Endothelial cell of umbilical vein (primary cell): ENCODE measurements around the gene HBM. TPM values are rescaled to one million over a fixed set of nuclear protein-coding genes. Genes with fewer than 3 reads are reported as not detected.

Source experiments
- BruUV-seq: library from RNA; stranded (reverse); fragments of 400-500 nt; replicated peaks from 2 replicates; lab custom pipeline; 2021; lab: Mats Ljungman, UMichigan
- CTCF ChIA-PET: fragments of 300-600, 350-600 bp; sonication (Branson Sonifier 250); formaldehyde crosslinking; loops from one replicate; lab custom pipeline; 2021; ENCODE audit warnings: antibody characterized with exemption, inconsistent platforms; lab: Charles Lee
- POLR2A ChIA-PET: fragments of 300-600, 350-600 bp; sonication (Branson Sonifier 250); formaldehyde crosslinking; loops from one replicate; lab custom pipeline; 2021; ENCODE audit warnings: antibody characterized with exemption, inconsistent platforms; lab: Charles Lee
- DNase-seq: peaks from one replicate; pipeline ENCODE4 v3.0.0-alpha.2; 2011; ENCODE audit warnings: low read depth, low spot score
- FAIRE-seq: peaks from 2 replicates; lab custom pipeline; 2011; peaks lifted over from hg19 to GRCh38; lab: Jason Lieb, UNC
- H2AFZ ChIP-seq: 2 replicates; pipeline ENCODE4 v1.6.0; 2012; ENCODE audit warnings: low read depth, low read length, control low read depth, inconsistent platforms
- H3K27ac ChIP-seq: 2 replicates; pipeline ENCODE4 v1.5.1; 2011; ENCODE audit warnings: low read depth, mild to moderate bottlenecking, control low read depth, low read length, moderate library complexity; ENCODE audit not compliant: insufficient read depth
- H3K27me3 ChIP-seq, 2 experiments: 2 replicates each; pipeline versions ENCODE4 v1.6.0 to v1.6.1; 2011; ENCODE audit warnings: low read length in 2 of 2, mixed read lengths in 1 of 2; ENCODE audit not compliant: control insufficient read depth in 2 of 2, insufficient read depth in 2 of 2
- H3K36me3 ChIP-seq, 2 experiments: 2 replicates in 1 of 2; 3 replicates in 1 of 2; pipeline ENCODE4 v1.5.1; 2011; ENCODE audit warnings: low read length in 2 of 2, mild to moderate bottlenecking in 1 of 2, moderate library complexity in 1 of 2; ENCODE audit not compliant: control insufficient read depth in 2 of 2, insufficient read depth in 2 of 2; ENCODE audit errors: extremely low read depth in 1 of 2
- H3K4me1 ChIP-seq: 3 replicates; pipeline ENCODE4 v1.5.1; 2011; ENCODE audit warnings: mild to moderate bottlenecking, low read length; ENCODE audit not compliant: control insufficient read depth, insufficient read depth; ENCODE audit errors: extremely low read depth
- H3K4me2 ChIP-seq: 2 replicates; pipeline ENCODE4 v1.6.1; 2011; ENCODE audit warnings: low read length, control low read depth, mixed read lengths; ENCODE audit not compliant: insufficient read depth
- H3K4me3 ChIP-seq, 3 experiments: fragments of 200-600 bp in 1 of 3; sonication (generic), shearing (Covaris generic) in 1 of 3; replicated peaks in 1 of 3; 2 replicates each; pipeline ENCODE4 v1.5.1; 2011 to 2016; ENCODE audit warnings: control low read depth in 3 of 3, low read length in 3 of 3, mild to moderate bottlenecking in 2 of 3, inconsistent platforms in 1 of 3, low read depth in 1 of 3, moderate library complexity in 1 of 3; ENCODE audit not compliant: insufficient read depth in 1 of 3
- H3K79me2 ChIP-seq: 2 replicates; pipeline ENCODE4 v1.6.0; 2012; ENCODE audit warnings: low read length, inconsistent platforms; ENCODE audit not compliant: control insufficient read depth, insufficient read depth
- H3K9ac ChIP-seq: replicated peaks from 2 replicates; pipeline ENCODE3; 2011; ENCODE audit warnings: low read length, control low read depth; ENCODE audit not compliant: insufficient read depth; ENCODE audit errors: extremely low read depth
- H3K9me1 ChIP-seq: replicated peaks from 3 replicates; pipeline ENCODE4 v1.6.0; 2011; ENCODE audit warnings: mild to moderate bottlenecking, low read length; ENCODE audit not compliant: control insufficient read depth, insufficient read depth; ENCODE audit errors: extremely low read depth
- H3K9me3 ChIP-seq: replicated peaks from 2 replicates; pipeline ENCODE4 v1.5.1; 2012; ENCODE audit warnings: low read length, inconsistent platforms; ENCODE audit not compliant: control insufficient read depth, insufficient read depth
- H4K20me1 ChIP-seq: replicated peaks from 2 replicates; pipeline ENCODE3; 2011; ENCODE audit warnings: mild to moderate bottlenecking, low read length; ENCODE audit not compliant: control insufficient read depth, insufficient read depth; ENCODE audit errors: extremely low read depth
- EZH2 ChIP-seq: IDR thresholded peaks from 2 replicates; pipeline ENCODE4 v1.6.1; 2012; ENCODE audit warnings: borderline replicate concordance, low read depth, mild to moderate bottlenecking, moderate library complexity, low read length, inconsistent platforms; ENCODE audit not compliant: severe bottlenecking
- FOS ChIP-seq: IDR thresholded peaks from 2 replicates; pipeline ENCODE4 v1.6.1; 2011; ENCODE audit warnings: mild to moderate bottlenecking, low read length, moderate library complexity, borderline replicate concordance; ENCODE audit not compliant: insufficient read depth
- GATA2 ChIP-seq: IDR thresholded peaks from 2 replicates; pipeline ENCODE4 v1.7.0; 2011; ENCODE audit warnings: low read depth, mild to moderate bottlenecking, moderate library complexity, mixed read lengths, low read length; ENCODE audit not compliant: insufficient read length, insufficient read depth
- JUN ChIP-seq: IDR thresholded peaks from 2 replicates; pipeline ENCODE4 v1.6.1; 2011; ENCODE audit warnings: borderline replicate concordance, low read depth; ENCODE audit not compliant: insufficient read length, insufficient read depth
- MYC ChIP-seq: IDR thresholded peaks from one replicate; pipeline ENCODE4 v1.6.1; 2011; ENCODE audit warnings: mild to moderate bottlenecking, low read depth, low read length
- POLR2A ChIP-seq: IDR thresholded peaks from 2 replicates; pipeline ENCODE4 v1.6.1; 2012; ENCODE audit warnings: low read depth, mild to moderate bottlenecking, control low read depth, low read length
- POLR2AphosphoS5 ChIP-seq: IDR thresholded peaks from 2 replicates; pipeline ENCODE4 v1.6.1; 2012; ENCODE audit warnings: low read depth, mild to moderate bottlenecking, control low read depth, low read length, moderate library complexity; ENCODE audit not compliant: insufficient read depth
- dilution Hi-C: fragments of 300-500 bp; cut with MboI; formaldehyde crosslinking; loops from one replicate; pipeline ENCODE4 v1.15.0; 2019; ENCODE audit warnings: low sequenced_read_pairs; ENCODE audit not compliant: extremely low pct_ligation_motif_present
- intact Hi-C: fragments of 100-400 bp; cut with micrococcal nuclease; formaldehyde crosslinking; loops from one replicate; pipeline ENCODE4 v1.10.0; 2022
- polyA plus RNA-seq, 4 experiments: library from polyadenylated mRNA; depleted of rRNA in 3 of 4; stranded (reverse) in 3 of 4; unstranded in 1 of 4; fragments of >200 nt; gene quantifications; 2 replicates each; pipeline versions ENCODE4 v1.2.1 to v1.2.3, GENCODE V29; 2011 to 2012; ENCODE audit warnings: missing spikeins in 1 of 4
- total RNA-seq: library from RNA; stranded (reverse); gene quantifications from 2 replicates; pipeline ENCODE4 v1.2.3, GENCODE V29; 2021
- TF ChIP-seq, protein P1 (sequence below): IDR thresholded peaks from 2 replicates; pipeline ENCODE4 v1.6.1; 2011; ENCODE audit not compliant: insufficient read depth, insufficient read length
- TF ChIP-seq, protein P2 (sequence below), 2 donors: IDR thresholded peaks; 1 replicate in 1 of 2; 2 replicates in 1 of 2; pipeline ENCODE4 v1.5.1; 2011; ENCODE audit warnings: low read length in 2 of 2, mild to moderate bottlenecking in 2 of 2, moderate library complexity in 2 of 2, control low read depth in 1 of 2, inconsistent platforms in 1 of 2, low read depth in 1 of 2; ENCODE audit not compliant: insufficient read depth in 1 of 2; ENCODE audit errors: extremely low read depth in 1 of 2

HBM gene
- total and polyA plus RNA-seq, 2 donors (not counting 3 experiments of a cell fraction or from before 2014, with no cell fraction given), result not detected

GRCh38 chr16:191831-192230, 26.1 kb downstream of the HBM start:
- no peaks in the 10 kb centered on the region for H3K27me3 ChIP-seq
- no peak overlapping the region for H3K27ac ChIP-seq
- H4K20me1 ChIP-seq, result no peaks in the 10 kb centered on the region
- H3K4me2 ChIP-seq, result no peak overlapping the region
- DNase-seq (no peak), FAIRE-seq (no peak)
- H3K4me1 ChIP-seq, result no peaks in the 10 kb centered on the region
- dilution Hi-C loops, result no loop called here
- no peaks in the 10 kb centered on the region for H3K9me3 ChIP-seq
- ChIA-PET POLR2A (interaction anchor here (0.6 kb wide), 1 partner anchor 9 kb away, joined by 6 read pairs; no protein-coding TSS in a partner anchor), CTCF (interaction anchor here (0.8 to 1.4 kb wide), 5 partner anchors 11 to 171 kb away, joined by 3 to 4 read pairs (median 3); partner anchors contain the start of gene HBQ1)
- no peak for TF ChIP-seq POLR2AphosphoS5
- TF ChIP-seq JUN, result no peak
- no peak for TF ChIP-seq POLR2A
- TF ChIP-seq, protein P1, sequence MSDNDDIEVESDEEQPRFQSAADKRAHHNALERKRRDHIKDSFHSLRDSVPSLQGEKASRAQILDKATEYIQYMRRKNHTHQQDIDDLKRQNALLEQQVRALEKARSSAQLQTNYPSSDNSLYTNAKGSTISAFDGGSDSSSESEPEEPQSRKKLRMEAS, result no peak
- TF ChIP-seq MYC, result no peak
- no peak overlapping the region for H3K4me3 ChIP-seq
- intact Hi-C loops, result no loop called here
- no peaks in the 10 kb centered on the region for H3K79me2 ChIP-seq
- no peak overlapping the region for H2AFZ ChIP-seq
- H3K9ac ChIP-seq, result no peak overlapping the region
- H3K36me3 ChIP-seq, result peaks cover 24 to 61% of the 10 kb centered on the region in 2 experiments
- no peaks in the 10 kb centered on the region for H3K9me1 ChIP-seq
- no TSS peak for BruUV-seq

GRCh38 chr16:192686-193085, 26.9 kb downstream of the HBM start:
- TF ChIP-seq POLR2A, result no peak
- no peak for TF ChIP-seq MYC
- TF ChIP-seq, protein P2, sequence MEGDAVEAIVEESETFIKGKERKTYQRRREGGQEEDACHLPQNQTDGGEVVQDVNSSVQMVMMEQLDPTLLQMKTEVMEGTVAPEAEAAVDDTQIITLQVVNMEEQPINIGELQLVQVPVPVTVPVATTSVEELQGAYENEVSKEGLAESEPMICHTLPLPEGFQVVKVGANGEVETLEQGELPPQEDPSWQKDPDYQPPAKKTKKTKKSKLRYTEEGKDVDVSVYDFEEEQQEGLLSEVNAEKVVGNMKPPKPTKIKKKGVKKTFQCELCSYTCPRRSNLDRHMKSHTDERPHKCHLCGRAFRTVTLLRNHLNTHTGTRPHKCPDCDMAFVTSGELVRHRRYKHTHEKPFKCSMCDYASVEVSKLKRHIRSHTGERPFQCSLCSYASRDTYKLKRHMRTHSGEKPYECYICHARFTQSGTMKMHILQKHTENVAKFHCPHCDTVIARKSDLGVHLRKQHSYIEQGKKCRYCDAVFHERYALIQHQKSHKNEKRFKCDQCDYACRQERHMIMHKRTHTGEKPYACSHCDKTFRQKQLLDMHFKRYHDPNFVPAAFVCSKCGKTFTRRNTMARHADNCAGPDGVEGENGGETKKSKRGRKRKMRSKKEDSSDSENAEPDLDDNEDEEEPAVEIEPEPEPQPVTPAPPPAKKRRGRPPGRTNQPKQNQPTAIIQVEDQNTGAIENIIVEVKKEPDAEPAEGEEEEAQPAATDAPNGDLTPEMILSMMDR (IDR thresholded peaks at IDR 0.05; ENCODE audit: extremely low read depth in 1 of 2, insufficient read depth in 1 of 2, low read depth in 1 of 2, low read length in 2 of 2), result no peak
- no peak for TF ChIP-seq EZH2
- TF ChIP-seq JUN, result no peak
- TF ChIP-seq, protein P1, result no peak
- no peak for TF ChIP-seq GATA2
- no peak for TF ChIP-seq POLR2AphosphoS5
- TF ChIP-seq FOS, result no peak
- H3K4me1 ChIP-seq, result no peaks in the 10 kb centered on the region
- FAIRE-seq (no peak), DNase-seq (no peak)
- no peaks in the 10 kb centered on the region for H3K27me3 ChIP-seq
- ChIA-PET CTCF (interaction anchor here (1.0 kb wide), 1 partner anchor 85 kb away, joined by 3 read pairs; no protein-coding TSS in a partner anchor), POLR2A (no interaction called here)
- no peak overlapping the region for H3K27ac ChIP-seq
- H3K9ac ChIP-seq, result no peak overlapping the region
- H3K9me3 ChIP-seq, result no peaks in the 10 kb centered on the region
- no TSS peak for BruUV-seq
- peaks cover 20 to 60% of the 10 kb centered on the region in 2 experiments for H3K36me3 ChIP-seq
- dilution Hi-C loops, result no loop called here
- no peak overlapping the region for H3K4me2 ChIP-seq
- H3K79me2 ChIP-seq, result no peaks in the 10 kb centered on the region
- H2AFZ ChIP-seq, result no peak overlapping the region
- no peaks in the 10 kb centered on the region for H4K20me1 ChIP-seq
- no peak overlapping the region for H3K4me3 ChIP-seq
- H3K9me1 ChIP-seq, result no peaks in the 10 kb centered on the region
- intact Hi-C loops, result no loop called here
